C4-2B (cell line): ENCODE results near the gene PCYOX1L.

ENCODE experiments used
- CTCF ChIP-seq: fragments of 450-650 bp; conservative IDR thresholded peaks from 2 replicates; pipeline ENCODE4 v1.5.1; 2017; ENCODE audit warnings: mild to moderate bottlenecking
- ZFX ChIP-seq: fragments of 450-650 bp; IDR thresholded peaks from 2 replicates; pipeline ENCODE4 v1.6.1; 2017

- TF ChIP-seq CTCF (no peak), ZFX (no peak)
Measured at GRCh38 chr5:149338364-149338763, 19.5 kb upstream of the PCYOX1L start.
